ENCODE measurements around the gene DDIT3. TPM values are rescaled to one million over a fixed set of nuclear protein-coding genes. Genes with fewer than 3 reads are reported as not detected.
"Not testable (repeated sequence)": the region's sequence is repeated elsewhere in the genome, so short reads cannot be mapped to it uniquely, and the experiment has no call there.

Gene DDIT3
- total RNA-seq, 1 experiment from 2014 or later = 7.1 TPM

- Histone ChIP-seq H3K27me3 (ENCODE audit: control insufficient read depth, insufficient read depth, low read length) (no peaks in the 10 kb centered on the region), H3K4me3 (ENCODE audit: insufficient read depth, low read depth, low read length) (no peak overlapping the region), H3K36me3 (replicated peaks; ENCODE audit: control insufficient read depth, insufficient read depth, low read length) (peaks cover 61% of the 10 kb centered on the region)
- no peak for DNase-seq
These were observed 4.8 kb downstream of the DDIT3 start for GRCh38 chr12:57515408-57515933.

DNA sequence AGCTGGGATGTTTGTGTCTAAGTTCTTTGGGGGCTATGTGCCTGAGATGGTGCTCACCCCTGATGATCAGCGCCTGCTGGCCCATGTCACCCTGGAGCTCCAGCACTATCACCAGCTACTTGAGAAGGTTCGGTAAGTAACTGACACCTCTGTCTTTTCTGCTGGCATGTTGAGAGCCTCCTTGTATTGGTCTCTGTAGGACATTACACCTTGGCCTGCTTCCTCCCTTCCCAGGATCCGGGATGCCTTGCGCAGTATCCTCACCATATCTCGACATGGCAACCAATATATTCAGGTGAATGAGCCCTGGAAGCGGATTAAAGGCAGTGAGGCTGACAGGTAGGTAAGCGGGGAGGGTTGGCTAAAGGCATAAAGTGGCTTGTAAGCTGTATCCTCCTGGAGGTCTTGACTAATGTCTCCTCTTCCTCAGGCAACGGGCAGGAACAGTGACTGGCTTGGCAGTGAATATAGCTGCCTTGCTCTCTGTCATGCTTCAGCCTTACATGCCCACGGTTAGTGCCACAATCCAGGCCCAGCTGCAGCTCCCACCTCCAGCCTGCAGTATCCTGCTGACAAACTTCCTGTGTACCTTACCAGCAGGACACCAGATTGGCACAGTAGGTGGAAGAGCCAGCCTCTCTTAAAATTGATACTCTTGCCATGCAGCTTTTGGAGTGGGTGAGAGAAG lies 5.5 kb downstream of the DDIT3 start:
- H3K36me3 ChIP-seq (replicated peaks; ENCODE audit: control insufficient read depth, insufficient read depth, low read length) = peaks cover 65% of the 10 kb centered on the region
- no peak overlapping the region for H3K4me3 ChIP-seq (ENCODE audit: insufficient read depth, low read depth, low read length)
- no peak for DNase-seq
- H3K27me3 ChIP-seq (ENCODE audit: control insufficient read depth, insufficient read depth, low read length) = no peaks in the 10 kb centered on the region

GRCh38 chr12:57514246-57514645 lies 6.1 kb downstream of the DDIT3 start:
- not testable (repeated sequence) for H3K27me3 ChIP-seq (ENCODE audit: control insufficient read depth, insufficient read depth, low read length); H3K4me3 ChIP-seq (ENCODE audit: insufficient read depth, low read depth, low read length); DNase-seq
- H3K36me3 ChIP-seq (replicated peaks; ENCODE audit: control insufficient read depth, insufficient read depth, low read length) = peaks cover 65% of the 10 kb centered on the region

DNA sequence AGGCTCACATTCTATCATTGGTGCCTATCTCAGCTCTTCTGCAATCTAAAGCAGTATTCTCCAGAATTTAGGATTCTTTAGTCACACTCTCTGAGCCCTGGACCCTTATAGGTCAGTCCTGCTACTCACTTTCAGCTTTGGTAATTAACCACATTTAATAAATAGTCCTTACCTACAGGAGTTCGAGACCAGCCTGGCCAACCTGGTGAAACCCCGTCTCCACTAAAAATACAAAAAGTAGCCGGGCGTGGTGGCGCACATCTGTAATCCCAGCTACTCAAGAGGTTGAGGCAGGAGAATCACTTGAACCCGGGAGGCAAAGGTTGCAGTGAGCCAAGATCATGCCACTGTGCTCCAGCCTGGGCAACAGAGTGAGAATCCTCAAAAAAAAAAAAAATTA lies 6.6 kb downstream of the DDIT3 start:
- not testable (repeated sequence) for H3K4me3 ChIP-seq (ENCODE audit: insufficient read depth, low read depth, low read length); H3K27me3 ChIP-seq (ENCODE audit: control insufficient read depth, insufficient read depth, low read length); DNase-seq
- H3K36me3 ChIP-seq (replicated peaks; ENCODE audit: control insufficient read depth, insufficient read depth, low read length) = peaks cover 66% of the 10 kb centered on the region

GRCh38 chr12:57513266-57513665 lies 7.0 kb downstream of the DDIT3 start:
- H3K27me3 ChIP-seq (ENCODE audit: control insufficient read depth, insufficient read depth, low read length) = no peaks in the 10 kb centered on the region
- DNase-seq = no peak
- peaks cover 64% of the 10 kb centered on the region for H3K36me3 ChIP-seq (replicated peaks; ENCODE audit: control insufficient read depth, insufficient read depth, low read length)
- no peak overlapping the region for H3K4me3 ChIP-seq (ENCODE audit: insufficient read depth, low read depth, low read length)

- no peak for DNase-seq
- no peak overlapping the region for H3K4me3 ChIP-seq (ENCODE audit: insufficient read depth, low read depth, low read length)
- H3K36me3 ChIP-seq (replicated peaks; ENCODE audit: control insufficient read depth, insufficient read depth, low read length) = peaks cover 60% of the 10 kb centered on the region
- H3K27me3 ChIP-seq (ENCODE audit: control insufficient read depth, insufficient read depth, low read length) = no peaks in the 10 kb centered on the region
These were observed 7.6 kb downstream of the DDIT3 start for GRCh38 chr12:57512665-57513064.

GRCh38 chr12:57511588-57512325 lies 8.6 kb downstream of the DDIT3 start:
- DNase-seq = no peak
- peaks cover 54% of the 10 kb centered on the region for H3K36me3 ChIP-seq (replicated peaks; ENCODE audit: control insufficient read depth, insufficient read depth, low read length)
- H3K4me3 ChIP-seq (ENCODE audit: insufficient read depth, low read depth, low read length) = no peak overlapping the region
- no peaks in the 10 kb centered on the region for H3K27me3 ChIP-seq (ENCODE audit: control insufficient read depth, insufficient read depth, low read length)

DNA sequence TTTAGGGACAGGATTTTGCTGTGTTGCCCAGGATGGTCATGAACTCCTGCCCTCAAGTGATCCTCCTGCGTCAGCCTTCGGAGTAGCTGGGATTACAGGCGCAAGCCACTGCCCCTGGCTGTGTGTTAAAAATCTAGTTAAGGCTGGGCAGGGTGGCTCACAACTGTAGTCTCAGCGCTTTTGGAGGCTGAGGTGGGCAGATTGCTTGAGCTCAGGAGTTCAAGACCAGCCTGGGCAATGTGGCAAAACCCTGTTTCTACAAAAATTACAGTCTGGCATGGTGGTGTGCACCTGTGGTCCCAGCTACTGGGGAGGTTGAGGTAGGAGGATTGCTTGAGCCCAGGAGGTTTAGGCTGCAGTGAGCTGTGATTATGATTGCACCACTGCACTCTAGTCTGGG lies 9.2 kb downstream of the DDIT3 start:
- H3K36me3 ChIP-seq (replicated peaks; ENCODE audit: control insufficient read depth, insufficient read depth, low read length) = peaks cover 53% of the 10 kb centered on the region

DNA sequence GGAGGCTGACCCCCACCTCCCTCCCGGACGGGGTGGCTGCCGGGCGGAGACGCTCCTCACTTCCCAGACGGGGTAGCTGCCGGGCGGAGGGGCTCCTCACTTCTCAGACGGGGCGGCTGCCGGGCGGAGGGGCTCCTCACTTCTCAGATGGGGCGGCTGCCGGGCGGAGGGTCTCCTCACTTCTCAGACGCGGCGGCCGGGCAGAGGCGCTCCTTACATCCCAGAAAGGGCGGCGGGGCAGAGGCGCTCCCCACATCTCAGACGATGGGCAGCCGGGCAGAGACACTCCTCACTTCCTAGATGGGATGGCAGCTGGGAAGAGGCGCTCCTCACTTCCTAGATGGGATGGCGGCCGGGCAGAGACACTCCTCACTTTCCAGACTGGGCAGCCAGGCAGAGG lies 12.5 kb downstream of the DDIT3 start:
- not testable (repeated sequence) for DNase-seq; H3K4me3 ChIP-seq (ENCODE audit: insufficient read depth, low read depth, low read length); H3K27me3 ChIP-seq (ENCODE audit: control insufficient read depth, insufficient read depth, low read length)
- H3K36me3 ChIP-seq (replicated peaks; ENCODE audit: control insufficient read depth, insufficient read depth, low read length) = peaks cover 55% of the 10 kb centered on the region

More for the DNA sequence above, 9.2 kb downstream of the DDIT3 start:
- Histone ChIP-seq H3K27me3 (ENCODE audit: control insufficient read depth, insufficient read depth, low read length) (no peaks in the 10 kb centered on the region), H3K4me3 (ENCODE audit: insufficient read depth, low read depth, low read length) (no peak overlapping the region)
- DNase-seq = no peak

GRCh38 chr12:57506541-57506940 lies 13.8 kb downstream of the DDIT3 start:
- H3K27me3 ChIP-seq (ENCODE audit: control insufficient read depth, insufficient read depth, low read length); H3K4me3 ChIP-seq (ENCODE audit: insufficient read depth, low read depth, low read length); DNase-seq: not testable (repeated sequence)
- peaks cover 47% of the 10 kb centered on the region for H3K36me3 ChIP-seq (replicated peaks; ENCODE audit: control insufficient read depth, insufficient read depth, low read length)

GRCh38 chr12:57502311-57502969 lies 17.9 kb downstream of the DDIT3 start:
- H3K27me3 ChIP-seq (ENCODE audit: control insufficient read depth, insufficient read depth, low read length); H3K4me3 ChIP-seq (ENCODE audit: insufficient read depth, low read depth, low read length); DNase-seq: not testable (repeated sequence)
- H3K36me3 ChIP-seq (replicated peaks; ENCODE audit: control insufficient read depth, insufficient read depth, low read length) = peaks cover 65% of the 10 kb centered on the region

- H3K36me3 ChIP-seq (replicated peaks; ENCODE audit: control insufficient read depth, insufficient read depth, low read length) = peaks cover 60% of the 10 kb centered on the region
- H3K4me3 ChIP-seq (ENCODE audit: insufficient read depth, low read depth, low read length) = no peak overlapping the region
- H3K27me3 ChIP-seq (ENCODE audit: control insufficient read depth, insufficient read depth, low read length) = no peaks in the 10 kb centered on the region
- DNase-seq = no peak
These were observed 20.1 kb downstream of the DDIT3 start for GRCh38 chr12:57500213-57500612.

- H3K27me3 ChIP-seq (ENCODE audit: control insufficient read depth, insufficient read depth, low read length) = no peaks in the 10 kb centered on the region
- no peak for DNase-seq
- H3K4me3 ChIP-seq (ENCODE audit: insufficient read depth, low read depth, low read length) = no peak overlapping the region
- peaks cover 47% of the 10 kb centered on the region for H3K36me3 ChIP-seq (replicated peaks; ENCODE audit: control insufficient read depth, insufficient read depth, low read length)
These were observed 21.7 kb downstream of the DDIT3 start for GRCh38 chr12:57498571-57498970.

- peaks cover 45% of the 10 kb centered on the region for H3K36me3 ChIP-seq (replicated peaks; ENCODE audit: control insufficient read depth, insufficient read depth, low read length)
- H3K27me3 ChIP-seq (ENCODE audit: control insufficient read depth, insufficient read depth, low read length) = no peaks in the 10 kb centered on the region
- DNase-seq = peak; percentile 60
- H3K4me3 ChIP-seq (ENCODE audit: insufficient read depth, low read depth, low read length) = no peak overlapping the region
These were observed 22.2 kb downstream of the DDIT3 start for GRCh38 chr12:57498132-57498502.

Data from H7 (cell line).